ENCODE results near the gene DMC1. TPM values are rescaled to one million over a fixed set of nuclear protein-coding genes. Genes with fewer than 3 reads are reported as not detected.

The DMC1 gene, protein sequence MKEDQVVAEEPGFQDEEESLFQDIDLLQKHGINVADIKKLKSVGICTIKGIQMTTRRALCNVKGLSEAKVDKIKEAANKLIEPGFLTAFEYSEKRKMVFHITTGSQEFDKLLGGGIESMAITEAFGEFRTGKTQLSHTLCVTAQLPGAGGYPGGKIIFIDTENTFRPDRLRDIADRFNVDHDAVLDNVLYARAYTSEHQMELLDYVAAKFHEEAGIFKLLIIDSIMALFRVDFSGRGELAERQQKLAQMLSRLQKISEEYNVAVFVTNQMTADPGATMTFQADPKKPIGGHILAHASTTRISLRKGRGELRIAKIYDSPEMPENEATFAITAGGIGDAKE
- total RNA-seq: 3.2 and 6.3 TPM in 2 replicates

DNA sequence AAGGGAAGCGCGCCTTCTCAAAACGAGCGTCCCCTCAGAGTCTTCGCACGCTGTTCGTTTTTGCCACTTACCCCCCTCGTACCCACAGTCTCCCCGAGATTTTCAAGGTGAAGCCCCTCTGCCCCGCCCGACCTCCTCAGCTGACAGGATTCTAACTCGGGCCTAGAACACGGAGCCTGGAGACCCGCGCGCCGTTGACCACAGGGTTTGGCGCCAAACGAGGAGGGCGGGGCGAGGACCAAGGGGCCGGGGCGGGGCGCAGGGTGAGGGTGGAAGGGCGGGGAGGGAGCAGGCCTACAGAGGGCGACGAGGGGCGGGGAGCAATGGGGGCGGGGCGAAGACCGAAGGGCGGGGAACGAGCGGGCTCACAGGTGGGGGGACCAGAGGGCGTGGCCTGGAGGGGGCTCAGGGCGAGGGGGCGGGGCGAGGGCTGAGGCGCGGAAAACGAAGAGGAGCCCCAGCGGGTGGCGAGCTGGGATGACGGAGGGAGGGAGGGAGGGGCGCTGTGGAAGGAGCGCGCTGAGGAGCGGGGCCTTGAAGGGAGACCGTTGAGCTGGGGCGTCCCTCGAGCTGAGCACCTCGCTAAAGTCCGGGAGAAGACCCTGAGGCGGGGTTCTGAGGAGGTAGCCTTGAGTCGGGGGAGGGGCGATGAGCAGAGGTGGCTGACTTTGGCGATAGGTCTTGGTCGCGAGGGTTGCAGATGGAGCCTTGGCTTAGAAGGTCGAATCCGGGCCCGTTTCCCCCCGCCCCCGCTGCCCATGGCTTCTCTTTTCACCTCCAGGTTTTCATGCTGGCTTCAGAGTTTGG lies at the start of gene DMC1:
TSS of gene DMC1 (minus strand) at position 212 of the 807 bp plus-strand sequence. CDS start 1,927 bp downstream, outside the sequence.

DNA sequence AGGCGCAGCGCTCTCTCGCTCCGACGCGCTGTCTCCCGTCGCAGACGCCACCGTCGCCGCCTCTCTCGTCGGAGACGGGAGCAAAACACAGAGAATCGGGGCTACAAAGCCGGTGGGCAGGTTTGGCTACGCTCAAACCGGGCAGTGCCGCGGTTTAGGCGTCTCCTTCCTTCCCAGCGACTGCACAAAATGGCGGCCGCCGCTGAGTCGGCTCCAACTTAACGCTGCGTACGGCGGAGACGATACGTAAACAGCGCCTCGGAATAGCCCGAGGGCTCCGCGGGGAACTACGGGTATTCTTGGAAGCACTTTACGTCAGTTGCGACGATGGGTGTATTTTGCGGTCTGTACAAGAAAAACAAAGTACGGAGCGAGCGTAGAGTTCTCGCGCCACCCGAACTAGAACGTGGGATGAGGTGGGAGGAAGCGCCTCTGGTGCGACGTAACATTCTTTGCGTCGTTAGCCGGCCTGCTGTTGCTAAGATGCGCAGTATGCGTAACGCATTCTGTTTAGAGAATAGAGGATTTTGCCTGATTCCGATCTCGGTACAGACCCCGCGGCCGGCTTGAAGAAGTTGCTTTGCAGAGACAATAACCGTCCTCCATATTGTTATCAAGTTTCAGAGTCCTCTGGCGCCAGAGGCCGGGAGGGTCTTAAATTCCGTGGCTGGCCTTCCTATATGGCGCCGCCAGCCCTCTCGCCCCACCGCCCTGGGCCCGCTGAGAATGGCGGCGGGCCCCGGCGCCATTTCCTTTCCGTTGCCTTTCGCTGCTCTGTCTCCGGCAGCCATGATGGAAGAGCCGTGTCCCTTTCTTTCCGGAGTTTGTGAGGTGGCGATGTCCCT lies 63.6 kb downstream of the DMC1 start, which contains the start of gene DDX17:
TSS of gene DDX17 (minus strand) at position 194 of the 845 bp plus-strand sequence.

Other genes with a start within 250 kb of the DMC1 start
- not detected in 2 replicates for gene KCNJ4, start 115.0 kb downstream of the DMC1 start, total RNA-seq
- 219 and 222 TPM in 2 replicates for gene KDELR3, start 102.1 kb downstream of the DMC1 start, total RNA-seq
- 139 and 161 TPM in 2 replicates for gene DDX17, start 63.9 kb downstream of the DMC1 start, total RNA-seq
- 0.58 and 1.8 TPM in 2 replicates for gene FAM227A, start 86.2 kb upstream of the DMC1 start, total RNA-seq
- gene CBY1, start 86.5 kb upstream of the DMC1 start, total RNA-seq: 17.5 and 23.9 TPM in 2 replicates
- 78.3 and 89.7 TPM in 2 replicates for gene TOMM22, start 111.8 kb upstream of the DMC1 start, total RNA-seq
- 48.1 and 53.0 TPM in 2 replicates for gene JOSD1, start 130.8 kb upstream of the DMC1 start, total RNA-seq
- 29.4 and 30.3 TPM in 2 replicates for gene GTPBP1, start 135.8 kb upstream of the DMC1 start, total RNA-seq
- gene SUN2, start 185.8 kb upstream of the DMC1 start, total RNA-seq: 86.5 and 95.4 TPM in 2 replicates
- 21.6 and 23.7 TPM in 2 replicates for gene DNAL4, start 224.0 kb upstream of the DMC1 start, total RNA-seq

All from myometrial cell (primary cell).